ENCODE measurements around the gene GET4. TPM values are rescaled to one million over a fixed set of nuclear protein-coding genes. Genes with fewer than 3 reads are reported as not detected.

GET4 gene
- polyA plus RNA-seq, 2 donors = 43.2 to 44.5 TPM

DNA sequence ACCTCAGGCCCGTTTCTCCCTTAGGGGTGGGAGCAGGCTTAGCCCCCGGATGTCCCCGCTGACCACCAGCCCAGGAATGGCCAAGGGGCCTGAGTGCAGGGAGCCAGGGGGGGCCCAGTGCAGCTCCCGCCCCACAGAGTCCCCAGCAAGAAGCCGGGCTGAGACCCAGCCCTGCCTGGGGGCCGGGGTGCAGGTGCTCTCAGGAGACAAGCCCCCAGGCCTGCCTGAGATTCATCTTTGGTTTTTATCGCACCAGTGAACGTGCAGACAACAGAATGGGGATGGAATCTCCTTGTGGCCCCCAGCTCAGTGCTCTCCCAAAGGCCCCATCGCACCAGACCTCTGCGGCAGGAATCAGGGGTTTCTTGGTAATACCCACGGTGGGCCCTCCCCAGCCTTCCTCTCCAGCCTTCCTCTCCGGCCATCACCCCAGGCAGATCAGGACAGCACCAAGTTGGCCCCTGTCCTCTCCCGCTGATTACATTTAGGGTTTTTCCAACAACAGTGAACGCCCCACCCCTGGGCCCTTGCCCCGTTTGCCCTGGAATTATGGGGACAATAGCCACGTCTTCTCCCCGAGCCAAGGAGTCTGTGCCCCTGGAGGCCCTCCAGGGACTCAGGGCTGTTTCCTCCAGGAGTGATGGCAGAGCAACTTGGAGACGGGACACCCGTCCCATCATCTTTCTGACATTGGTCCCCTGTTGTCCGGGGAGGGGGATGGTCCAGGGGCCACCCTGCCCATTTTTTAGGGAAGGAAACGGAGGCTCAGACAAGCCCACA lies 55.7 kb downstream of the GET4 start:
- no peak overlapping the region for H3K27ac ChIP-seq (ENCODE audit: low read depth in 2 of 2, low read length in 1 of 2)
- no peak overlapping the region for H3K4me3 ChIP-seq (ENCODE audit: low read depth in 1 of 2, low read length in 2 of 2)
- WGBS, 2 donors = 87 to 88% methylated on average over 21 of the region's 21 CpGs
- H3K4me1 ChIP-seq (ENCODE audit: control insufficient read depth in 2 of 2, insufficient read depth in 2 of 2, low read length in 1 of 2) = no peaks in the 10 kb centered on the region
- peaks cover 0 to 2% of the 10 kb centered on the region in 2 donors for H3K36me3 ChIP-seq (ENCODE audit: control insufficient read depth in 2 of 2, insufficient read depth in 2 of 2, low read length in 1 of 2)
- H3K9me3 ChIP-seq (ENCODE audit: control insufficient read depth in 2 of 2, insufficient read depth in 1 of 2, low read depth in 1 of 2, low read length in 1 of 2) = no peaks in the 10 kb centered on the region
- H3K27me3 ChIP-seq (ENCODE audit: control insufficient read depth in 1 of 2, insufficient read depth in 2 of 2, low read length in 2 of 2) = no peaks in the 10 kb centered on the region

DNA sequence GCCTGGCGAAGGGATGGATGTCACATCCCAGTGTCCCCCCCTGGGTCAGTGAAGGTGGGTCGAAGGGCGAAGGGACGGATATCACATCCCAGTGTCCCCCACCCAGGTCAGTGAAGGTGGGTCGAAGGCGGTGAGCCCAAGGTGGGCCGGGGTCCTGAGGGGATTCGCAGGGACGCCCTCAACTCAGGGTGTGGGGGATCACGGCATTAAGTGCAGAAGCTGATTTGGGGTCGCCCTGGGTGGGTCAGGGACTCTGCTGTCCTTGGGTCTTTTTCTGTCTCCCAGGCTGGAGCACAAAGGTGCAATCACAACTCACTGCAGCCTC lies 56.3 kb downstream of the GET4 start:
- H3K36me3 ChIP-seq (ENCODE audit: control insufficient read depth in 2 of 2, insufficient read depth in 2 of 2, low read length in 1 of 2) = peaks cover 0 to 2% of the 10 kb centered on the region in 2 donors
- WGBS, 2 donors = 86 to 98% methylated on average over 11 of the region's 11 CpGs

DNA sequence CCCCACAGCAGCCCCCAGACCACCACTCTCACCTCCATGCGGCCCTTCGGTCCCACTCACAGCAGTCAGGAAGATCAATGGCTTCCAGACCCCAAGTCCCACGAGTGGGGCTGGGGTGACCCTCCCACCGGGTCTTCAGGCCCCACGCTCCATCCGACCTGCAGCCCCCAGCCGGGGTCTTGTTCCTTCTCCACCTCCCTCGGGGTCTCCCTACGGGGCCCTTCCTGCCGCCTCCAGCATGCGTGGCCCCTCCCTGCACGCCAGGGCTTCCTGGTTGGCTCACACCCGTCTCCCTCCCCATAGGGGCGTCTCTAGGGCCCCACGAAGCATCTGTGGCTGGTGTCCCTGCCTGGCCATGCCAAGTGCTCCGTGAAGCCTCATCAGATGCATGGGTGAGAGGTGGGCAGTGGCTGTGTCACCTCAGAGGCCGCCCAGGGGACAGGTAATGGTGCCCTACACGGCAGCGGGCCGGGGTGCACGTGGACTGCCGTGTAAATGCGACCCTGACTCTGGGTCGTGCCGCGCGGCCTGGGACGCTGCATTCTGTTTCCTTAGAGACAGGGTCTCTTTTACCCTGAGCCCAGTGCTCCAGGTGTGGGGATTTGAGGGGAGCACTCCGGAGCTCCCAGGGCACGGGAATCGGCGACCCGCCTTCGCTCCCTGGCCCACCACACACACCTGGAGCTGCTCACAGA lies 58.3 kb downstream of the GET4 start:
- H3K27me3 ChIP-seq (ENCODE audit: control insufficient read depth in 1 of 2, insufficient read depth in 2 of 2, low read length in 2 of 2) = no peaks in the 10 kb centered on the region
- H3K4me1 ChIP-seq (ENCODE audit: control insufficient read depth in 2 of 2, insufficient read depth in 2 of 2, low read length in 1 of 2) = no peaks in the 10 kb centered on the region
- WGBS, 2 donors = 89 to 90% methylated on average over 32 to 34 of the region's 34 CpGs
- H3K4me3 ChIP-seq (ENCODE audit: low read depth in 1 of 2, low read length in 2 of 2) = no peak overlapping the region
- no peaks in the 10 kb centered on the region for H3K9me3 ChIP-seq (ENCODE audit: control insufficient read depth in 2 of 2, insufficient read depth in 1 of 2, low read depth in 1 of 2, low read length in 1 of 2)
- no peak overlapping the region for H3K27ac ChIP-seq (ENCODE audit: low read depth in 2 of 2, low read length in 1 of 2)
- H3K36me3 ChIP-seq (ENCODE audit: control insufficient read depth in 2 of 2, insufficient read depth in 2 of 2, low read length in 1 of 2) = peaks cover 0 to 2% of the 10 kb centered on the region in 2 donors

More for the DNA sequence above, 56.3 kb downstream of the GET4 start:
- Histone ChIP-seq H3K27ac (ENCODE audit: low read depth in 2 of 2, low read length in 1 of 2) (no peak overlapping the region), H3K4me1 (ENCODE audit: control insufficient read depth in 2 of 2, insufficient read depth in 2 of 2, low read length in 1 of 2) (no peaks in the 10 kb centered on the region), H3K27me3 (ENCODE audit: control insufficient read depth in 1 of 2, insufficient read depth in 2 of 2, low read length in 2 of 2) (no peaks in the 10 kb centered on the region), H3K4me3 (ENCODE audit: low read depth in 1 of 2, low read length in 2 of 2) (no peak overlapping the region), H3K9me3 (ENCODE audit: control insufficient read depth in 2 of 2, insufficient read depth in 1 of 2, low read depth in 1 of 2, low read length in 1 of 2) (no peaks in the 10 kb centered on the region)

DNA sequence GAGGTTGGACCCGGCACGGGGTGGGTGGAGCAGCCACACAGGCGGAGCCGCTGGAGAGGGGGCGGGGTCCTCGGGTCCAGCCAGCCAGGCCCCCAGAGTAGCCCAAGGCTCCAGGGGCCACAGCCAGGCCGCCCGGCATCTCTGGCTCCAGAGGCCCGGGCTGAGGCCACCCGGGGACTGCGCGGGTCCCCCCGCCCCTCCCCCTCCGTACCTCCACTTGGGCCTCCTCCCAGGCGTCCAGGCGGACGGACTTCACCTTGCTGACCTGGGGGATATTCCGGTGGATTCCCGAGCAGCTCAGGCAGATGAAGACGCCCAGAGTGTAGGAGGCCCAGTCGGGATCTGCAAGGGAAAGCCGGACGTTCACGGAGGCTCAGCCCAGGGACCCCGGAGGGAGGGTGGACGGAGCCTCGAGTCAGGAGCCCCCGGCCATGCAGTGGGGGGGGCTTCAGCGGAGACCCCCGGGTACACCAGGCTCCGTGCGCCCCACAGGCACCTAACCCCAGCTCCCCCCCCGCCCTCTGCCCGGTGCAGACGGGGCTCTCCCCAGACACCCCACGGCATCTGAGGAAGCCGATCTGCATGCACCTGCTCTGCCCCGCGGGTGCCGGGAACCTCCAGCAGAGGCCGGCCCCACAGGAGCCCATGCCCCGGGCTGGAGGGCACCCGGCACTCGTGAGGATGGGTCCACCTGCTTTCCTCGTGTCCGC lies 59.0 kb downstream of the GET4 start:
- H3K27me3 ChIP-seq (ENCODE audit: control insufficient read depth in 1 of 2, insufficient read depth in 2 of 2, low read length in 2 of 2) = no peaks in the 10 kb centered on the region
- peaks cover 0 to 2% of the 10 kb centered on the region in 2 donors for H3K36me3 ChIP-seq (ENCODE audit: control insufficient read depth in 2 of 2, insufficient read depth in 2 of 2, low read length in 1 of 2)
- no peaks in the 10 kb centered on the region for H3K4me1 ChIP-seq (ENCODE audit: control insufficient read depth in 2 of 2, insufficient read depth in 2 of 2, low read length in 1 of 2)
- no peaks in the 10 kb centered on the region for H3K9me3 ChIP-seq (ENCODE audit: control insufficient read depth in 2 of 2, insufficient read depth in 1 of 2, low read depth in 1 of 2, low read length in 1 of 2)
- no peak overlapping the region for H3K27ac ChIP-seq (ENCODE audit: low read depth in 2 of 2, low read length in 1 of 2)
- no peak overlapping the region for H3K4me3 ChIP-seq (ENCODE audit: low read depth in 1 of 2, low read length in 2 of 2)
- 86% methylated on average over 44 to 46 of the region's 46 CpGs for WGBS, 2 donors

DNA sequence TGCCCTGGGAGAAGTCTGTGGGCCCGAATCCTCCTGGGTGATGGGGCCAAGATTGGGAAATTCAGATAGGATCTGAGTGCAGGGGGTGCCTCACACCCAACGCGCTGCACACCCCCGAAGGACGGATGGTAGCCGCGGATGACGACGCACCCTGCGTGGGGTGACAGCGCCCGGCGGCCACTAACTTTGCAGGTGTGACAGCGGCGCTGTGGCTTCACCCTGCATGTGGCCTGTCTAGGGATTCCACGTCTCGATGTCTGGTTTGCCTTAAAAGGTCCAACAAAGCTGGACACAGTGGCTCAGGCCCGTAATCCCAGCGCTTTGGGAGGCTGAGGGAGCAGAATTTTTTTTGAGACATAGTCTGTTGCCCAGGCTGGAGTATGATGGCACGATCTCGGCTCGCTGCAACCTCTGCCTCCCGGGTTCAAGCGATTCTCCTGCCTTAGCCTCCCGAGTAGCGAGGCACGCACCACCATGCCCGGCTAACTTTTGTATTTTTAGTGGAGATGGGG lies 59.6 kb downstream of the GET4 start:
- Histone ChIP-seq H3K4me1 (ENCODE audit: control insufficient read depth in 2 of 2, insufficient read depth in 2 of 2, low read length in 1 of 2) (no peaks in the 10 kb centered on the region), H3K27ac (ENCODE audit: low read depth in 2 of 2, low read length in 1 of 2) (no peak overlapping the region), H3K9me3 (ENCODE audit: control insufficient read depth in 2 of 2, insufficient read depth in 1 of 2, low read depth in 1 of 2, low read length in 1 of 2) (no peaks in the 10 kb centered on the region), H3K4me3 (ENCODE audit: low read depth in 1 of 2, low read length in 2 of 2) (no peak overlapping the region), H3K27me3 (ENCODE audit: control insufficient read depth in 1 of 2, insufficient read depth in 2 of 2, low read length in 2 of 2) (no peaks in the 10 kb centered on the region), H3K36me3 (ENCODE audit: control insufficient read depth in 2 of 2, insufficient read depth in 2 of 2, low read length in 1 of 2) (peaks cover 0 to 2% of the 10 kb centered on the region in 2 donors)
- 95% methylated on average over 28 of the region's 28 CpGs for WGBS, 2 donors

DNA sequence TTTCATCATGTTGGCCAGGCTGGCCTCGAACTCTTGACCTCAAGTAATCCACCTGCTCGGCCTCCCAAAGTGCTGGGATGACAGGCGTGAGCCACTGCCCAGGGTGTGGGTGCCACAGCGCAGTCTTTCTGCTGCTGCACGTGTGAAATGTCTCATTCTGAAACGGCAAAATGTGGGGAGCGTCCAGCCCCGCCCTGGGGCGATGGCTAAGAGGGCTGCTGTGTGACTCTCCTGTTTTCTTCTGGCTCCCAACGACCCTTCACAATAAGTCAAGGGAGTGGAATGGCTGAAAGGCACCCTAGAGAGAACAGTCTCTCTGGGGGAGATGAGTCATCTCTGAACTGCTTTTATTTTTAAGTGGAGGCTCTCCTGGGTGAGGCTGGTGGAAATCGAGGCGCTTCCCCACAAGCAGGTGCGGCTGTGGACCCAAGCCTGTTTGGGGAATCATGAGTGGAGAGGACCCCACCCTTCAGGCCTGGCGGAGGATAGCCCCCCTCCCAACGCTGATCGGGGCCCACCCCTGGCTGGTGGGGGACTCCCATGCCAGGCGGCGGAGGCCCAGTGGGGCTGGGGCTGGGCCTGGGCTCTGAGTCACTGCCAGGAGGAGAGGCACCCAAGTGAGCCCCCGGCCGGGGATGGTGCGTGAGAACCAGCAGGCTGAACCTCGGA lies 60.2 kb downstream of the GET4 start:
- H3K4me3 ChIP-seq (ENCODE audit: low read depth in 1 of 2, low read length in 2 of 2) = no peak overlapping the region
- H3K27me3 ChIP-seq (ENCODE audit: control insufficient read depth in 1 of 2, insufficient read depth in 2 of 2, low read length in 2 of 2) = no peaks in the 10 kb centered on the region
- WGBS, 2 donors = 61 to 67% methylated on average over 18 to 22 of the region's 22 CpGs
- peaks cover 0 to 2% of the 10 kb centered on the region in 2 donors for H3K36me3 ChIP-seq (ENCODE audit: control insufficient read depth in 2 of 2, insufficient read depth in 2 of 2, low read length in 1 of 2)
- H3K27ac ChIP-seq (ENCODE audit: low read depth in 2 of 2, low read length in 1 of 2) = no peak overlapping the region
- no peaks in the 10 kb centered on the region for H3K9me3 ChIP-seq (ENCODE audit: control insufficient read depth in 2 of 2, insufficient read depth in 1 of 2, low read depth in 1 of 2, low read length in 1 of 2)
- no peaks in the 10 kb centered on the region for H3K4me1 ChIP-seq (ENCODE audit: control insufficient read depth in 2 of 2, insufficient read depth in 2 of 2, low read length in 1 of 2)

DNA sequence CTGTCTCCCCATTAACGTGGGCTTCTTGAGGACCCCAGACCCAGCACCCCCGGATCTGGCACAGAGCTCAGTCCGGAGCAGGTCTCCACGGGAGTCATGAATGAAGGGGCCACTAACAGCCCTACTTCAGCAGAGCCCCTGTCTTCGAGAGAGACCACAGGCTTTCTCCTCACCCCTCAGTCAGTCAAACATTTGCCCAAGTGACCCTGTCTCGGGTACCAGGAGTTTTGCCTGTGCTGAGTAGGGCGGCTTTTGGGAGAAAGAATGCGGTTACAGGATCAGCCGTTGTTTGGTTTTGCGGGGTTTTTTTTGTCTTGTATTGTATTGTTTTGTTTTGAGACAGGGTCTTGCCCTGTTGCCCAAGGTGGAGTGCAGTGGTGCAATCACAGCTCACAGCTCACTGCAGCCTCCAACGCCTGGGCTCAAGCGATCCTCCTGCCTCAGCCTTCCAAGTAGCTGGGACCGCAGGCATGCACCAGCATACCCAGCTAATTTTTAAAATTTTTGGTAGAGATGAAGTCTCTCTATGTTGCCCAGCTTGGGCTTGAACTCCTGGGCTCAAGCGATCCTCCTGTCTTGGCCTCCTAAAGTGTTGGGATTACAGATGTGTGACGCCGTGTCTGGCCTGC lies 61.6 kb downstream of the GET4 start:
- Histone ChIP-seq H3K4me1 (ENCODE audit: control insufficient read depth in 2 of 2, insufficient read depth in 2 of 2, low read length in 1 of 2) (no peaks in the 10 kb centered on the region), H3K27me3 (ENCODE audit: control insufficient read depth in 1 of 2, insufficient read depth in 2 of 2, low read length in 2 of 2) (no peaks in the 10 kb centered on the region), H3K4me3 (ENCODE audit: low read depth in 1 of 2, low read length in 2 of 2) (no peak overlapping the region), H3K36me3 (ENCODE audit: control insufficient read depth in 2 of 2, insufficient read depth in 2 of 2, low read length in 1 of 2) (no peaks in the 10 kb centered on the region), H3K27ac (ENCODE audit: low read depth in 2 of 2, low read length in 1 of 2) (no peak overlapping the region), H3K9me3 (ENCODE audit: control insufficient read depth in 2 of 2, insufficient read depth in 1 of 2, low read depth in 1 of 2, low read length in 1 of 2) (no peaks in the 10 kb centered on the region)
- WGBS, 2 donors = 86 to 89% methylated on average over 16 of the region's 16 CpGs

DNA sequence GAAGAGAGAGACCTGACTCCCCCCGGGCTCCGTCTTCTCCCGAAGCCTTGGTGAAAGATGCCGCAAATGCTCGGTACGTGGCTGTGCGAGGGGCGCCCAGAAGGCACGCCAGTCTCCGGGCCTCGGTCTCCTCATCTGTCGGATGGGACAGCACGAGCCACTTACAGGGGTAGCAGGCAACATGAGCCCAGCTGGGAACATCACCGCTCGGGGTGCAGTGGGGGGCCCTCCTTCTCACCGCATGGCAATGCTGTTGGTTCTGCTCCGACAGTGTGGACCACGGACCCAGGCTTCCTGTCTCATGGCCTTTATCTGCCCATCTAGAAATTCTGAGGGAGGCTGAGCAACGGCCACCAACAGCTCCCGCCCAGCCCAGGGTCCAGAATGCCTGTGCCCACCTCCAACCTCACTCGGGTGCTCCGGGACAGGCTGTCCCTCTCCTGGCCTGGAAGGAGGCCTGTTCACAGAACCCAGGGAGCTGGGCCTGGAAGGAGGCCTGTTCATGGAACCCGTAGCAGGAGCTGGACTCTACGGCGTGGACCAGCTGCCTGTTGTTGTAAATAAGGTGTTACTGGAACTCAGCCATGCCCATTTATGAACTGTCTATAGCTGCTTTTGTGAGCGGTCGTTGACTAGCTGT lies 62.3 kb downstream of the GET4 start:
- Histone ChIP-seq H3K4me1 (ENCODE audit: control insufficient read depth in 2 of 2, insufficient read depth in 2 of 2, low read length in 1 of 2) (no peaks in the 10 kb centered on the region), H3K27ac (ENCODE audit: low read depth in 2 of 2, low read length in 1 of 2) (no peak overlapping the region), H3K27me3 (ENCODE audit: control insufficient read depth in 1 of 2, insufficient read depth in 2 of 2, low read length in 2 of 2) (no peaks in the 10 kb centered on the region), H3K36me3 (ENCODE audit: control insufficient read depth in 2 of 2, insufficient read depth in 2 of 2, low read length in 1 of 2) (no peaks in the 10 kb centered on the region), H3K9me3 (ENCODE audit: control insufficient read depth in 2 of 2, insufficient read depth in 1 of 2, low read depth in 1 of 2, low read length in 1 of 2) (no peaks in the 10 kb centered on the region), H3K4me3 (ENCODE audit: low read depth in 1 of 2, low read length in 2 of 2) (no peak overlapping the region)
- WGBS, 2 donors = 97% methylated on average over 27 of the region's 27 CpGs

Data from esophagus (tissue), 2 donors.